Muscle layer of colon (tissue), 2 donors: Measurements from ENCODE around the gene FKBP5.
"Not testable (repeated sequence)": the region's sequence is repeated elsewhere in the genome, so short reads cannot be mapped to it uniquely, and the experiment has no call there.

ENCODE experiments used
- H3K27ac ChIP-seq: one replicate; pipeline ENCODE4 v1.7.0; 2013; ENCODE audit warnings: low read depth, mild to moderate bottlenecking, low read length, moderate library complexity
- H3K27me3 ChIP-seq, 2 donors: one replicate each; pipeline ENCODE4 v1.7.0; 2013; ENCODE audit warnings: low read length in 2 of 2, mild to moderate bottlenecking in 2 of 2; ENCODE audit not compliant: insufficient read depth in 2 of 2, control insufficient read depth in 1 of 2
- H3K36me3 ChIP-seq: one replicate; pipeline ENCODE4 v1.7.0; 2013; ENCODE audit warnings: mild to moderate bottlenecking, low read length; ENCODE audit not compliant: insufficient read depth
- H3K4me1 ChIP-seq: one replicate; pipeline ENCODE4 v1.7.0; 2013; ENCODE audit warnings: mild to moderate bottlenecking, low read length; ENCODE audit not compliant: insufficient read depth
- H3K4me3 ChIP-seq, 2 donors: one replicate each; pipeline ENCODE4 v1.7.0; 2013; ENCODE audit warnings: low read length in 2 of 2, low read depth in 1 of 2, mild to moderate bottlenecking in 1 of 2, moderate library complexity in 1 of 2
- H3K9ac ChIP-seq: one replicate; pipeline ENCODE4 v1.7.0; 2013; ENCODE audit warnings: low read length
- H3K9me3 ChIP-seq: one replicate; pipeline ENCODE4 v1.7.0; 2013; ENCODE audit warnings: mild to moderate bottlenecking, low read length
- donor health status: abdominal sarcoma.
- donor health status: Adenocarcinoma of cecum.

FKBP5 gene

DNA sequence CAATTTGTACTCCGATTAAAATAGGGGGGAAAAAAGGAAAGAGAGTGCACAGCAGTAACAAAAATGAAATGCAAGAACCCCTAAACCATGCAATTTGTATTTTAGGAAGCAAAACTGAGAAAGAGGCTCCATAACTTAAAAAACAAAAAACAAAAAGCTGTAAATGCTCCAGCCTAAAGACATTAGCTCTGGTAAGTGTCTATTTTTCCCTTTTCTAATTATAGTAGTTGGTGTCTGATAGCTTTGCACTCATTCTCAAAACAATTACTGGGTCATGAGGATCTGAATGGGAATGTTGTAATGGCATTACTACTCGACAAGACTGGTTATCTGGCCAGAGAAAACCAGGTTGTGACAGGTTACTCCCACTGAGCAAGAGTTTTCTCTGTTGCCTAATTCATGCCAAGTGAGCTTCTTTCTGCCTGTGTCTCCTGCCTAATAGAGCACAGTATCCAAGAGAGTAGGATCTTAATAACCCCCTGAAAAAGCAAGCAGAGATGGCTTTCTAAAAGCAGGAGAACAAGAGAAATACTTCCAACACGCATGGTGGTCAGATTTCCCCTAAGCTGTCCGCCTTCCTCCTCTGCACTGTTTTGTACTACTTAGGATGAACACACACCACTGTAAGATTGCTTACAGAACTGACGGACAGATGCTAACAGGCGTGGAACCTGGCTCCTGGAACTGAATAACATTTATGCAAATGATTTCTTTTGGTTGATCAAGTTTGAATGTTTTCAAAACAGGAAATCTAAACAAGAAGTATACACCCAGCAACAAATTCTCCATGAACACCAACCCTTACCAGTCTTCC is 86.4 kb downstream of the FKBP5 start:
- H3K4me1 ChIP-seq: peaks cover 35% of the 10 kb centered on the region

GRCh38 chr6:35601331-35602132 is 87.2 kb downstream of the FKBP5 start:
- Histone ChIP-seq H3K36me3 (no peaks in the 10 kb centered on the region), H3K27ac (peak overlapping the region; percentile 82), H3K27me3 (no peaks in the 10 kb centered on the region), H3K9ac (peak overlapping the region; percentile 60), H3K4me3 (peak overlapping the region in 1 of 2 donors; percentile 32), H3K4me1 (peaks cover 38% of the 10 kb centered on the region), H3K9me3 (no peaks in the 10 kb centered on the region)

More for the DNA sequence above, 86.4 kb downstream of the FKBP5 start:
- Histone ChIP-seq H3K9ac (peak overlapping the region; percentile 60), H3K27me3 (no peaks in the 10 kb centered on the region), H3K27ac (peak overlapping the region; percentile 82), H3K9me3 (no peaks in the 10 kb centered on the region), H3K36me3 (no peaks in the 10 kb centered on the region), H3K4me3 (peak overlapping the region in 1 of 2 donors; percentile 32)

- Histone ChIP-seq H3K4me1 (peaks cover 41% of the 10 kb centered on the region), H3K27me3 (no peaks in the 10 kb centered on the region), H3K4me3 (peak overlapping the region in 1 of 2 donors; percentile 32), H3K27ac (peak overlapping the region; percentile 82), H3K36me3 (peaks cover 5% of the 10 kb centered on the region), H3K9ac (peak overlapping the region; percentile 57), H3K9me3 (no peaks in the 10 kb centered on the region)
Measured at GRCh38 chr6:35600659-35601125, 88.0 kb downstream of the FKBP5 start.

DNA sequence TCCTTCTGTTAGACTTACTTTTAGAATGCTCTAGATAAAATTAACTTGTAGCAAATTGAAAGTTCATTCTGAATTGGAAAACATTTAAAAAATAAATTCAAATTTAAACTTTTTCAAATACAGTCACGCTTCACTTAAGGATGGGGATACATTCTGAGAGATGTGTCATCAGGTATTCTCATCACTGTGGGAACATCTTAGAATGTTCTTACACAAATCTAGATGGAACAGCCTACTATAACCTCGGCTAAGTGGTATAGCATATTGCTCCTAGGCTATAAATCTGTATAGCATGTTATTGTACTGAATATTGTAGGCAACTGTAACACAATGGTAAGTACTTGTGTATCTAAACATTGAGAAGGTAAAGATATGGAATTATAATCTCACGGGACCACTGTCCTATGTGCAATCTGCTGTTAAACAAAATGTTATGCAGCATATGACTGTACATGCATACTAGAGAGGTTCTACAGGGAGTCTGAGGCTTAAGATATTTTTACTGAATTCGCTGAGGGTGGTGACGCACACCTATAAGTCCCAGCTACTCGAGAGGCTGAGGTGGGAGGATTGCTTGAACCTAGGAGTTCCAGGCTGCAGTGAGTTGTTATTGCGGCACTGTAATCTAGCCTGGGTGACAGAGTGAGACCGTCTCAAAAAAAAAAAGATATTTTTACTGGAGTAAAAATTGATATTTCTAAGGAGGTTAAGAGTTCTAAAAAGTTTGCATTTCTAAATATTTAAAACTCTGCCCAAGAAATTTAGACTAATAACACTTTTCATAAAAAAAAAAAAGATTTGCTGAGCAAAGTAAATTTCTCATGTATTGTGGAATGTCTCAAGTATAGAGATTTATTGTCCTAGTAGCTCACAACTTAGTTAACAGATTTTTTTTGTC is 88.7 kb downstream of the FKBP5 start:
- peak overlapping the region; percentile 57 for H3K9ac ChIP-seq
- peaks cover 41% of the 10 kb centered on the region for H3K4me1 ChIP-seq

DNA sequence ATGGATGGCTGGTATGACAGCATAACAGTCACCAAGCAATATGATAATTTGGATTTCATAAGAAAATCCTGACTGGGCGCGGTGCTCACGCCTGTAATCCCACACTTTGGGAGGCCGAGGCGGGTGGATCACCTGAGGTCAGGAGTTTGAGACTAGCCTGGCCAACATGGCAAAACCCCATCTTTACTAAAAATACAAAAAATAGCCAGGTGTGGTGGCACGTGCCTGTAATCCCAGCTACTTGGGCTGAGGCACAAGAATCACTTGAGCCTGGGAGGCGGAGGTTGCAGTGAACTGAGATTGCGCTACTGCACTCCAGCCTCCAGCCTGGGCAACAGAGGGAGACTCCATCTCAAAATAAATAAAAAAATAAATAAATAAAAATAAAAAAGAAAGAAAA is 90.1 kb downstream of the FKBP5 start:
- H3K9me3 ChIP-seq, H3K27ac ChIP-seq, H3K4me3 ChIP-seq, H3K9ac ChIP-seq, H3K27me3 ChIP-seq: not testable (repeated sequence)
- Histone ChIP-seq H3K4me1 (peaks cover 41% of the 10 kb centered on the region), H3K36me3 (peaks cover 16% of the 10 kb centered on the region)

More for the DNA sequence above, 88.7 kb downstream of the FKBP5 start:
- Histone ChIP-seq H3K36me3 (peaks cover 9% of the 10 kb centered on the region), H3K4me3 (no peak overlapping the region), H3K27ac (peak overlapping the region; percentile 82), H3K9me3 (no peaks in the 10 kb centered on the region), H3K27me3 (no peaks in the 10 kb centered on the region)

GRCh38 chr6:35596448-35597442 is 92.0 kb downstream of the FKBP5 start:
- Histone ChIP-seq H3K4me1 (peaks cover 34% of the 10 kb centered on the region), H3K9me3 (no peaks in the 10 kb centered on the region), H3K9ac (no peak overlapping the region), H3K36me3 (peaks cover 20% of the 10 kb centered on the region), H3K27me3 (no peaks in the 10 kb centered on the region), H3K4me3 (no peak overlapping the region), H3K27ac (no peak overlapping the region)

GRCh38 chr6:35594503-35595186 is 94.1 kb downstream of the FKBP5 start:
- H3K9me3 ChIP-seq: no peaks in the 10 kb centered on the region
- peaks cover 33% of the 10 kb centered on the region for H3K4me1 ChIP-seq
- H3K36me3 ChIP-seq: peaks cover 21% of the 10 kb centered on the region
- no peak overlapping the region for H3K27ac ChIP-seq
- no peak overlapping the region for H3K4me3 ChIP-seq
- no peak overlapping the region for H3K9ac ChIP-seq
- no peaks in the 10 kb centered on the region for H3K27me3 ChIP-seq

GRCh38 chr6:35592178-35592577 is 96.5 kb downstream of the FKBP5 start:
- Histone ChIP-seq H3K36me3 (peaks cover 24% of the 10 kb centered on the region), H3K9ac (no peak overlapping the region), H3K27ac (no peak overlapping the region), H3K4me3 (no peak overlapping the region), H3K9me3 (no peaks in the 10 kb centered on the region), H3K4me1 (peaks cover 40% of the 10 kb centered on the region), H3K27me3 (no peaks in the 10 kb centered on the region)

DNA sequence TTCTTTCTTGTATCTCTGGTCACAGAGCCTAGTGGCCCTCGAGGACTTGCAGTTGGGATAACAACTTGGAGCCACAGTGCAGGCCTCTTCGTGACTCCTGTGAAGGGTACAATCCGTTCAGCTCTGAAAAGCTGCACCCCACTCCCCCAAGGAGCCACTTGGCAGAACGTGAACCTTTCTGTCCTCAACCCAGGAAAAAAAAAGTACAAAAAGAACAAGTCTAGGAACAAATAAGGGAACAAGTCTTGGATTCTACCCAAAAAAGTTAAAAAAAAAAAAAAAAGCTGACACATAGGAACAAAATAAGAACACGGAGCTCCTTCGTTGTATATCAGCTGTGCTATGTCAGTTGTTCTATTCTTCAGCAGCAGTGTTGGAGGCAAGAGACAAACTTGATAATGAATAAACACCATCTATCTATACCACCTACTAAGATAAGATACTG is 98.1 kb downstream of the FKBP5 start:
- Histone ChIP-seq H3K9ac (no peak overlapping the region), H3K27ac (peak overlapping the region; percentile 47), H3K4me1 (peaks cover 40% of the 10 kb centered on the region), H3K9me3 (no peaks in the 10 kb centered on the region), H3K36me3 (peaks cover 24% of the 10 kb centered on the region), H3K27me3 (no peaks in the 10 kb centered on the region), H3K4me3 (no peak overlapping the region)

GRCh38 chr6:35589904-35590303 is 98.8 kb downstream of the FKBP5 start:
- H3K4me1 ChIP-seq: peaks cover 40% of the 10 kb centered on the region
- no peaks in the 10 kb centered on the region for H3K27me3 ChIP-seq
- peaks cover 20% of the 10 kb centered on the region for H3K36me3 ChIP-seq
- peak overlapping the region; percentile 43 for H3K27ac ChIP-seq
- no peaks in the 10 kb centered on the region for H3K9me3 ChIP-seq
- no peak overlapping the region for H3K4me3 ChIP-seq
- H3K9ac ChIP-seq: no peak overlapping the region
